GM19099 (cell line): Measurements from ENCODE around the gene PGC.
A peak's percentile ranks its signal among the peaks of the same experiment; 100 is the strongest.

Source experiments
- POLR2A ChIP-seq: IDR thresholded peaks from 3 replicates; pipeline ENCODE4 v1.6.1; 2011; ENCODE audit warnings: low read depth; ENCODE audit not compliant: insufficient read length; ENCODE audit errors: extremely low read depth

PGC gene

DNA sequence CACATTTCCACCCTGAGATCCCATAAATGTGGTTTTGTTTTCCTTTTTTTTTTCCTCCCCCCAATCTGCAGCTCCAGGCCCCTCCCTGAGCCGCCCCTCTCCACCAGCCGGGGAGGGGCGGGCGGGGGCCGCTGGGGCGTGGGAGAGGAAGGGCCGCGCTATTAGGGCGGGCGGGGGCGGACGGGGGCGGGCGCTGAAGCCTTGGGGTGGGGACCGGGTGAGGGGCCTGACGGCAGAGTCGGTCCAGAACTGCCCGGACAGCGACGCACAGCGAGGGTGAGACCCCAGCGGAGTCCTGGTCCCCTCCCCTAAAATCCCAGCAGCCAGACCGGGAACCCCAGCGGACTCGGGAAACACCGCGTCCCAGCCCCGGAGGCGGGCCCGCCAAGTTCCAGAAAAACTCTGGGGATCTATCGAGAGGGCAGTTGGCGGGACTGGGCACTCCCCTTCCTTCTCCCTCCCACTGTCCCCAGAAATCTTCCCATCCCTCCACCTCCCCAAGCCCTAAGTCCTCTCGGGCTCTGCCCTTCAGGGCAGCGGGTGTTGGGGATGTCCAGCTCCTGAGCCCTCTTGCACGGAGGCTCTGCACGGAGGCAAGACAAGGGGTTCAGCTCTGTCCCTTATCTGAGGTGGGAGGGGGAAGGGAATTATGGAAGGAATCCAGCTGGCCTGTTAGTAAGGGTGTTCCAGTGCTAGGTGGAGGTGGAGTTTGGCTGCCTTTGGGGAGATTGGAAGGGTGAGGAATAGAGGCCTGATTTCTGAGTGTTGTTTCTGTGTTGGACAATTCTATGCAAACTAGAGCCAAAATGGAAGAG lies 33.6 kb upstream of the PGC start, which contains the start of gene PRICKLE4:
PRICKLE4 (plus strand) TSS at position 232 of the 815 bp plus-strand sequence. CDS start 2,692 bp downstream, outside the sequence.
- no peak for TF ChIP-seq POLR2A

DNA sequence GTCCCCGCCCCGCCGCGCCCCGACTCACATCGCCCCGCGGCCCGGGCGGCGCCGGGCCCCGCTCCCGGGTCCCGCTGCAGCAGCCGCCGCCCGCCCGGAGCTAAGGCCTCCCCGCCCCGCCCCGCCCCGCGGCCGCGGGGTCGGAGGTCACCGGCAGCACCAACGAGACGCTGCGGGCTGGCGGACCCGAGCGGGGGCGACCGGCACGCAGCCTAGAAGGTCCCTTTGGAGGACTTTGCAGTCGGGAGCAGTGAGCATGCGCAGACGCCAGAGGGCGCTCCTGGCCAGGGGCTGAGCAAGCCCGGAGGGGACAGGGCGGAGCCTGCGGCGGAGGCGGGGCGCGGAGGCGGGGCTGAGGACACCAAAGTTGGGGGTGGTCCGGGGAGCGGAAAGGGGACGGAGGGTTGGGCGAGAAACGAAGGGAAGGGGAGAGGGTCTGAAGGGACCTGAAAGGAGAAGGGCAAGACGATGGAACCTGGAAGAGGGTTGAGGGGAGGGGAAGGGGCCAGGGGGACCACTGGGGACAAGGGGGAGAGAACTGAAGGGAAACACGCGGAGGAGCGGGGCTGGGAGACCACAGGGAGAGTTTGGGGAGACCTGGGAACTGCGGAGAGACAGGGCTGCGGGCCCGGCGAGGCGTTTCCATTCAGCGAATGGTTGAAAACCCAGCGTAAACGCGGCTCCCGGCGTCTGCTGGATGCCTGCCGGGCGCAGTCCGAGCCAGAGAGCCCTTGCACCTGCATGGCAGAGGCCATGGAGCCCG lies 32.8 kb upstream of the PGC start, which contains the start of gene FRS3:
FRS3 (minus strand) TSS at position 113 of the 763 bp plus-strand sequence. CDS start 2,913 bp downstream, outside the sequence.
- peak; percentile 55 for TF ChIP-seq POLR2A

DNA sequence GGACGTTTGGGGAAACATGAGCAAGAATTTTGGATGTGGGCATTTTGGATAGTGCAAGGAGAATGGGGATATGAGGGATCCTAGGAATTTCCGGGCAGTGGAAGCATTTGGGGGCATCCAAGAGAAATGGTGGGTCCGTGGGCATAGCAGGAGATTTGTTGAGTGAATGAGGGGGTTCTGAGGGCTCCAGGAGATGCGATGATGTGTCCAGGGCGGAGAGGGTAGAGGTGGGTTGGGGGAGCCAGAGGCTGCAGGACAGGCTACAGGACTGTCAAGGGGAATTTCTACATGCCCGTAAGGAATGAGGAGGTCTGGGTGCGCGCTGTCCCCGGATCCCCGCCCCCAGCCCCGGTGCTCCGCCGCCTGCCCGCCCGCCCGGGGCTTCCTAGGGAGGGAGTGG lies 32.1 kb upstream of the PGC start:
- no peak for TF ChIP-seq POLR2A

DNA sequence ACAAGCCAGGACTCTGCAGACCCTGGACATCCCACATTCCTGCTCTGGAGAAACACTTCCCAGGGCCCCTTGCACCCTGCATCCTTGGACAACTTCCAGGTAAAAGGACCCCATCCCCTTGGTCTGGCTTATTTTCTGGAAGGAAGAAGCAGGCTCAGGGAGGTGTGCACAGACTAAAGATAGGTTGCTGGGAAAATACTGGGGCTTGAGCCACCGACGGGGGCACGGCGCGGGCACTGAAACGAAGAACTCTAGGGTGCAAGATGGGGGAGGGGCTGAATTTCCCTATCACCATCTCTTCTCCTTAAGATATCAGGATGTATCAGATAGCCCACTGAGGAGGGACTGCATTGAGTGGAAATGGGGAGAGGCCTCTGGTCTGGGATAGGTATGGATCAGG lies 31.7 kb upstream of the PGC start:
- TF ChIP-seq POLR2A: no peak

DNA sequence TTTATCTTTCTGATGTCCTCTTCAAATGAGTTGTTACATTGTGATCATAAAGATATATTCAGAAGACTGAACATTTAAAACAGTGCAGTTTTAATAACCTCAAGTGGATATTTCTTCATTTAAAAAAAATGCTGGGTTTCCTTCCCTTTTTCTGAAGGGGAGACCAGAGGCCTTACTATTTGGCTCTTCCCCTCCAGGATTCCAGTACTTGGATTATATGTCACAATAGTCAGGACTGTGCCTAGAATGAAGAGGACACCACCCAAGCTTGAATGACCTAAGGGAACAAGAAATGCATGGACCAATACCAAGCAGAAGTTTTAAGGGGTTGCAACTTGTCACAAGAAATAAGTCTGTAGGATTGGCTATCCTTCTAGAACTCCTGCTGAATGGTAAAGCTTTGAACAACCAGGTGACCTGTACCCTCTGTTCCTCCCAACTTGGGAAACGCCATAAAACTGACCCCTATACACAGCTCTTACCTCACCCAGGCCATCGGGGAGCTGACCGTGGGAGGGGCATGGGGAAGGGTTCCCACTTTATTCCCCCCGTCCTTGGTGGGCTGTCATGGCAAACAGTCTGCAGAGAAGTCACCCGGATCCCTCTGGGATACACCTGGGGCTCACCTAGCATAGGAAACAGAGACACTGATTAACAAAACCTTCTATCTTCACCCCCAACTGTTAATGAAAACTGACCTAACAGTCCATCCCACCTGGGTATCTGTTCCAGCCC lies 30.5 kb upstream of the PGC start:
- no peak for TF ChIP-seq POLR2A

DNA sequence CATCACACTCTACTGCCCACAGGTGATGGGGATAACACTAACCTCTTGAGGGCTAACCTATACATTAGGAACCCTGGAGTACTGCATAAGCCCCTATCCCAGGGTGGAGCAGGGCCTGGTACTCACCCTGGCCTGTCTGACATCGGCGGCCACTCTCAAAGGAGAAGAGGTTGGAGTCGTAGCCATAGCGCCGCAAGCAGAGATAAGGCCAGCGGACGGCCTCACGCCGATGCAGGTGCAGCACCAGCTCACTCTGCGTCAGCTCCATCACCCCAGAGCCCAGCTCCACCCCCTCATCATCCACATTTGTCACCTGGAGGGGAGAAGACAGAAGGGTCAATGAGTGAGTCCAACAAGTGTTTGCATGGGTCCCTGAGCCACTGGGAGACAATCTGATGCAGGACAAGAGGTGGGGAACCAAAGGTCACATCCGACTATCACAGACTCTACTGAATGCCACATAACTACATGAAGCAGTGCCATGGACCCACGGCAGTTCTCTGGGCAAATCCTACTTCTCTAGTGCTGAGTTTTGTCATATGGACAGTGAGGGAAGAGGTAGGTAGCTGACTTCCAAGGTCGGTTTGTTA lies 28.2 kb upstream of the PGC start:
- no peak for TF ChIP-seq POLR2A

DNA sequence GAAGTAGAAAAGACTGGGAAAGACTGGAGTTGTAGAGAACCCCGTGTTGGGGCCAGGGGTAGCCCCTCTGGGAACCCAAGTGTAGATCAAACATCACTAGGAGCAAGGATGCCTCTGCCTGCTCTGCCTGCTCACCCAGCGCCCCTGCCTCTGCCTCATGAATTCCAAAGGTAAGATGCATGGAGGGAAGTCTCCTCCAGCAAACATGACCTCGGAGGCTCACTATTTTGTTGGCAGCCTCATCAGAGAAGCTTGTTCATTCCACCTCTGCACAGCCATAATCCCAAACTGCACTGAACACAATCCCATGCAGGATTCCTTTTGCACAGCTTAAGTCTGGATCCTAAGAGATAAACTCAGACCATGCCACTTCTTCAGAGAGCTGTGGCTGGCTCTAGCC lies 27.6 kb upstream of the PGC start:
- TF ChIP-seq POLR2A: no peak

DNA sequence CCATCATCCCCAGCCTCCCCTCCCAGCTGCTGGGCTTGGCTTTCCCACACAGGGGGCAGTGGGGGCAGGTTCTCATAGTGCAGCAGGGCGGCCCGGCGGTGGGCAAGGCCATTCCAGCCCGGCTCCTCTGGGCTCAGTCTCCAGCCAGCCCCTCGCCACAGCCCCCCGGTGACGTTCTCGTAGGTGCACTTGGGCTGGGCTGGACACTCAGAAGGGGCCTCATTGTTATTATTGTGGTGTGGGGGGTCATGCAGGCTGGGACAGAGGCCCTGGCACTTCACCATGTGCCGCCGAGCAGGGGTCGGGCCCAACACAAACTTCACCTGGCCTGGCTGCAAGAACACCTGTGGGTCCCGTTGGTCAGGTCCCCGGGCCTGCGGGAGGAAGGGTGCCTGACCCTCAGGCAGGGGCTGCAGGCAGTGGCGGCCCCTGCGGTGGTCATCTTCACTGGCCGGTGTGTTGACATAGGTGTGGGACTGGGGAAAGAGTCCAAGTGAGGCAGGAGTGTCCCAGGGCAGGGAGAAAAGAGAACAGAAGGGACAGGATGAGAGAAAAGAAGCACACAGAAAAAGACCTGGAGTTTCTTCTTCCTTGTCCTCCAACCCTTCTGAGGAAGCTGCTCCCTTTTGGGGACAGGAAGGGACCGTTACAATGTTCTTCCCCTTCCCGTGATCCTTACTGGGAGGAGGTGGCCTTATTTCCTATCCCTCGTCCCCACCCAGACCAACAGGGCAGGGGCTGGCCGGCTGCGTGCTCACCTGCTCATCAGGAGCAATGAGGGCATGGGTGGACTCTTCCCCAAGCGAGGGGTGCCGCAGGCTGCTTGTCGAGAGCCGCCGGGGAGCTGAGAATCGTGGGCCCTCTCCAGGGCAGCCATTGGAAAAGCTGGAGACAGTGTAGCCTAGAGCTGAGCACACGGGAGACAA lies 24.1 kb upstream of the PGC start:
- no peak for TF ChIP-seq POLR2A

DNA sequence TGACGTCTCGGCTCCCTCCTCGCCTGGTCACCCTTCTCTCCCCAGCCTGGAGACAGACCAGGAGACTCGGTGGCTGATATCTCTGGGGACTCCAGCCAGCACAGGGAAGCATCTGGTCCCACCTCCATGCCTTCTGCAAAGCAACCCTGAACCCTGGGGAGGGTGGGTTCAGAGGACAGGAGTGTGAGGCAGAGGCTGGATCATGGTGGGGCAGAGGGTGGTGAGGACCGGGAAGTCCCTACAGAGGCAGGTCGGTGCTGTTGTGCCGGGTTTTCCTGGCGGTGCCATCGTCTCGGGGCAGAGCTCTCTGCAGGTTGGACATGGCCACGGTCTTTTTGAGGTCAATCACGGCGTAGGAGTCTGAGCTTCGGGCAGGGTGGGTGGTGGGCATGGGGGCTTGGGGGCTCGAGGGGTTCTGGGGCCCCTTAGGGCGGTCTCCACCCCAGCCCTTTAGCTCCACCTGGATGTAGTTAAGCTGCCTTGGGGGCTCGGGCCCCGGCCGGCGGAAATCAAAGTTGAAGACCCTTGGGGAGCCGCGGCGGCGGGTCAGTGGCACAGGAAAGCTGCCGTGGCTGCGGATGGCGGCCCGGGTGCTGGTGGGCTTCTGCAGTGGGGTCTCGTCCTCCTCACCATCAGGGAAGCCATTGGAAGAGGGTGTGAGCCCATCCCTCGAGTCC lies 23.3 kb upstream of the PGC start:
- no peak for TF ChIP-seq POLR2A

DNA sequence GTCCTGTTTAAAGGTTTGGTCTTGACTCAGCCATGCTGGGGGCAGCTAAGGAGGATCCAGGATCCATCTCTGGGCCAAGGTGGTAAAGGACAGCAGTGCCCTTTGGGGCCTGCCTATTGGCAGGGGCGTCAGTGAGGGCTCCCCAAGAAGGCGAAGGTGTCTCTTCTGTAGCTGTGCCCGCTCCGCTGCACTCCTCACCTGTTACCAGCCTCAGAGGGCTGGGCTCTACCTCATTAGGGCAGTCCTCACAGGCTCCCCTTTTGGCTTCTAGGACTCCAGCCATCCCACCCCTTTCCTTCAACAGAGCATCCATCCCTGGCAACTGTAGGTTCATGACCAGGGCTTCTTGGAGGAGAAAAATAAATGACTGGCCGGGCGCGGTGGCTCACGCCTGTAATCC lies 22.2 kb upstream of the PGC start:
- TF ChIP-seq POLR2A: no peak

DNA sequence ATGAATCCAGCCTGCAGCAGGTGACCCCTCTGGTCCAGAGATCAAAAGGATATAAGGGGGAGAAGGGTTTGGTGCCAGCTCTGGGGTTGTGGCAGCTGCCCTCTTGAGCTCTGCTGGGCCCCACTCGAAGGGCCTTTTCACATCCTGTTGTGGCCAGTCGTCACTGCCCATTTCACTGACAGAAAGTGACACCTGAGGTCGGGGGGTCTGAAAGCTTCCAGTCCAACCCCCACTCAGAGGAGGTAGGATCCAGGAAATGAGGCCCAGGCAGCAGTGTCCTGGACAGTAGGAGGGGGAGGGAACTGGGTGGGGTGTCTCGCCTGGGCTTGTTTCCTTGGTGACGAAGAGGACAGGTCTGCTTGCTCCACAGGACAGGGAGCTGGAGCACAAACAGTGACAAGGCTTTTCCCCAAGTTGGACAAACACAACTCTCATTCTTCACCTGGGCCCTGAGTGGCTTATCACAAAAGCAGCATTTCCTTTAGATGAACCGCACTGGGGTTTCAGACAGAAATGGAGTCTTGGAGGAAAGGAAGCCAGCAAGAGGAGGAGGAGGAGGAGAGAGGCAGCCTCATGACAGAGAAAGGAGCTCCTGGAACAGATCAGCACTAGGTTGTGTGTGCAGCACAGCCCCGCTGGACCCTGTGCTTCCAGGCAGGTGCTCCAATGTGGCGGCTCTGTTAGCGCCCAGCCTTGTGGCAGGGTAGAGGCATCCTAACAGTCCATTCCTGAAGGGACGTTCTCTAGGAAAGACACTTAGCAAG lies 21.5 kb upstream of the PGC start:
- TF ChIP-seq POLR2A: no peak

DNA sequence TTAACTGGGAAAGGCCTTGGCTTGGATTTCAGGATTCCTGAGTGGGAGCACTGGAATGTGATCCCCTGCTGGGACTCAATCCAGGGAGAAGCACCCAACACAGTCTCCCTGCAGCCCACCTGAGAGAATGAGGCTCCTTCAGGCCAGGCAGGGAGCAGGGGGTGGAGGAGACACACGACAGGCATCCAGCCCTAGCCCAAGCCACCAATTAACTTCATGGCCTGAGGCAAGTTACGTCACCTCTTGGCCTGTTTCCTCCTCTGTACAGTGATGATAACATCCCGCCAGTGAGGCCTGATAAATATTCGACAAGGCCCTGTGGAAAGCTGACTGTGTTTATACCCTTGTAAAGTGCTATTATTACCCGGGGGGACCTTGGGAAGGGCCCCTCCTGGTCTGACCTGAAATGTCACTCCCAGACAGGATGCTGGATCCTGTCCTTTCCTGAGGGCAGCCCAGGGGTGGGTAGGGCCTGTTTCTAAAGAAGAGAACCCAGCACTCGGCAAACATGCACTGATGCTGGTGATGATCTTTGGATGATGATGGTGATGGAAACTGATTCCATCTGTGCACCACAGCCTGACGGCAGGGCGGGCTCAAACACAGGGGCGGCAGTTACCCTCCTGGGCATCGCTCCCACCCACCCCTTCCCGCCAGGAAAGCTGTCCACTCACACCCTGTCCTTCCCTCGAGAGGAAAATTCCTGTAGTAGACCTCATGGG lies 20.1 kb upstream of the PGC start:
- TF ChIP-seq POLR2A: no peak
